Endothelial cell (in vitro differentiated cells): ENCODE measurements around the gene GATA5. TPM values are rescaled to one million over a fixed set of nuclear protein-coding genes. Genes with fewer than 3 reads are reported as not detected.

ENCODE experiments used
- DNase-seq: peaks from one replicate; pipeline ENCODE4 v3.0.0; 2021; ENCODE audit warnings: low spot score
- H3K27ac Mint-ChIP-seq: one replicate; pipeline ENCODE4 v1.8.0; 2021; ENCODE audit warnings: mixed read lengths, inconsistent platforms; ENCODE audit not compliant: unreplicated experiment
- H3K27me3 Mint-ChIP-seq: one replicate; pipeline ENCODE4 v1.8.0; 2021; ENCODE audit warnings: mild to moderate bottlenecking, moderate library complexity, mixed read lengths, inconsistent platforms; ENCODE audit not compliant: unreplicated experiment
- H3K36me3 Mint-ChIP-seq: one replicate; pipeline ENCODE4 v1.8.0; 2021; ENCODE audit warnings: mild to moderate bottlenecking, low read depth, mixed read lengths, inconsistent platforms; ENCODE audit not compliant: unreplicated experiment
- H3K4me1 Mint-ChIP-seq: one replicate; pipeline ENCODE4 v1.8.0; 2021; ENCODE audit warnings: mild to moderate bottlenecking, mixed read lengths, inconsistent platforms; ENCODE audit not compliant: unreplicated experiment
- H3K4me3 Mint-ChIP-seq: one replicate; pipeline ENCODE4 v1.8.0; 2021; ENCODE audit warnings: mild to moderate bottlenecking, mixed read lengths, inconsistent platforms; ENCODE audit not compliant: unreplicated experiment
- H3K9me3 Mint-ChIP-seq: one replicate; pipeline ENCODE4 v1.8.0; 2021; ENCODE audit warnings: mixed read lengths, inconsistent platforms; ENCODE audit not compliant: unreplicated experiment
- total RNA-seq: library from RNA; stranded (reverse); fragmentation: NEBNext Ultra II Directional; extraction: Animal tissue kit (Norgen Biotek cat#: 25700); gene quantifications from one replicate; pipeline ENCODE4 v1.2.1, GENCODE V29; 2021; ENCODE audit not compliant: unreplicated experiment
- TF ChIP-seq, protein P1 (sequence below): fragments of 200-600 bp; sonication (generic); IDR thresholded peaks from one replicate; pipeline ENCODE4 v1.5.0; 2021; ENCODE audit warnings: antibody characterized with exemption; ENCODE audit not compliant: unreplicated experiment

GATA5 gene
- total RNA-seq, 1 donor from 2014 or later = not detected

DNA sequence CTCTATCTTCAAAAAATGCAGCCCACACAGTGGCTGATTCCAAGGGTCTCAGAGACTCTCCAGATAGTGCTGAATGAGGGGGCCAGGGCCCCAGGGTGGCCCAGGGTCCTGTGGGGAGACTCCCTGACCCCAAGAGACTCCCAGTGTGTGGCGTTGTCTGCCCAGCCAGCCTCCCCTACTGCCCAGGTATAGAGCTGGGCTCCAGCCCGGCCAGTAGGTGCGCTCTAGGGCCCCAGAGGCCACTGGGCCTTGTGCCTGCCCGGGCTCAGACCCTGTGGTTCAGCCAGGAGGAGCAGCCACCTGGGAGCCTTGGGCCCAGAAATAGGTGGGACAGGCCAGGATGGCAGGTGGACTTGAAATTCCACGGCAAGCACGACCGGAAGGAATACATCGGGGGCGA, 30.3 kb upstream of the GATA5 start:
- no peak for DNase-seq
- peaks cover 5% of the 10 kb centered on the region for H3K36me3 Mint-ChIP-seq

DNA sequence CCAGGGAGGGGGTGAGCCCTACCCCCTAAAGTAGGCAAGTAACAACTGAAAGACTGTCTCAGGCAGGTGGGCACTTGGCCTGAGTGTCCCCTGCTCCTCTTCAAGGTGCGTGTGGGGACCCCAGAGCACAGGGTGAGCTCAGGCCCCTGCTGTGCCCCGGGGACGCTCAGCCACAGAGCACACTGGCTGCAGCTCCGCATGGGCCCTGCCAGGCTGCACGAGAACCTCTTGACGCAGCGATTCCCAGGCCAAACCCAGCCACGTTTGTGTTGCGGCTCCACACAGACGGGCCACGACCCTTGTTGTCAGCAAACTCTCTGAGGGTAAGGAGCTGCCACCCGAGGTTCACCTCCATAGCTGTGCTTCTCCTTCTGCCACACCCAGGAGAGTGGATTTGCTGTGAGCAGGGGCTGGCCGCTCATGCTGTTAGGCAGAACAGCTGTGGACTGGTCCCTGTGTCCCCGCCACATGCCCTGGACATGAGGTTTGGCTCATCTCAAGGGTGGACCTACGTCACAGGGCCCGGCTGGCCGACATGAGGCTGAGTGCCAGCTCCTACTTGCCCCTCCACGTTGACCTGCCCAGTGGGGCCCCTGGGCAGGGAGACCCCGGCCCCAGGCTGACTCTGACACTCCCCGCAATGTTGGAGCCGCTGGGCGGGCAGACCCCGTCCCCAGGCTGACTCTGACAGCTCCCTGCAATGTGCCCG, 29.7 kb upstream of the GATA5 start:
- Mint-ChIP-seq H3K27ac (no peak overlapping the region), H3K4me3 (no peak overlapping the region), H3K4me1 (peaks cover 5% of the 10 kb centered on the region), H3K27me3 (peaks cover 11% of the 10 kb centered on the region), H3K36me3 (peaks cover 7% of the 10 kb centered on the region), H3K9me3 (no peaks in the 10 kb centered on the region)
- TF ChIP-seq, protein P1, sequence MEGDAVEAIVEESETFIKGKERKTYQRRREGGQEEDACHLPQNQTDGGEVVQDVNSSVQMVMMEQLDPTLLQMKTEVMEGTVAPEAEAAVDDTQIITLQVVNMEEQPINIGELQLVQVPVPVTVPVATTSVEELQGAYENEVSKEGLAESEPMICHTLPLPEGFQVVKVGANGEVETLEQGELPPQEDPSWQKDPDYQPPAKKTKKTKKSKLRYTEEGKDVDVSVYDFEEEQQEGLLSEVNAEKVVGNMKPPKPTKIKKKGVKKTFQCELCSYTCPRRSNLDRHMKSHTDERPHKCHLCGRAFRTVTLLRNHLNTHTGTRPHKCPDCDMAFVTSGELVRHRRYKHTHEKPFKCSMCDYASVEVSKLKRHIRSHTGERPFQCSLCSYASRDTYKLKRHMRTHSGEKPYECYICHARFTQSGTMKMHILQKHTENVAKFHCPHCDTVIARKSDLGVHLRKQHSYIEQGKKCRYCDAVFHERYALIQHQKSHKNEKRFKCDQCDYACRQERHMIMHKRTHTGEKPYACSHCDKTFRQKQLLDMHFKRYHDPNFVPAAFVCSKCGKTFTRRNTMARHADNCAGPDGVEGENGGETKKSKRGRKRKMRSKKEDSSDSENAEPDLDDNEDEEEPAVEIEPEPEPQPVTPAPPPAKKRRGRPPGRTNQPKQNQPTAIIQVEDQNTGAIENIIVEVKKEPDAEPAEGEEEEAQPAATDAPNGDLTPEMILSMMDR = no peak
- DNase-seq = no peak

More for the DNA sequence above, 30.3 kb upstream of the GATA5 start:
- H3K27ac Mint-ChIP-seq = no peak overlapping the region
- peaks cover under 1% of the 10 kb centered on the region for H3K4me1 Mint-ChIP-seq
- no peak overlapping the region for H3K4me3 Mint-ChIP-seq
- TF ChIP-seq, protein P1 = no peak
- H3K9me3 Mint-ChIP-seq = no peaks in the 10 kb centered on the region
- H3K27me3 Mint-ChIP-seq = peaks cover 6% of the 10 kb centered on the region

DNA sequence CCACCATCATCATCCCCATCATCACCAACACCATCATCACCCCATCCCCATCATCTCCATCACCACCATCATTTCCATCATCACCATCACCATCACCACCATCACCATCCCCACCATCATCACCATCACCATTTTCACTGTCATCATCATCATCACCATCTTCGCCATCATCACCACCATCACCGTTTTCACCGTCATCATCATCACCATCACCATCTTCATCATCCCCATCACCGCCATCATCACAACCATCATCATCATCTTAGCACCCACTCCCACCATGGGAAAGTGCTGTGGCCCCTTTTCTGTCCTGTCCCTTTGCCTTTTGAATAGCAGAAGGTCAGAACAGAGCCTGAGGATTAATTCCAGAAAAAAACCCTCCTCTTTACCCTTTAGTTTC, 28.5 kb upstream of the GATA5 start:
- TF ChIP-seq, protein P1 = no peak
- Mint-ChIP-seq H3K36me3 (peaks cover 9% of the 10 kb centered on the region), H3K4me3 (peak overlapping the region; percentile 6), H3K27ac (no peak overlapping the region), H3K4me1 (peaks cover 7% of the 10 kb centered on the region), H3K9me3 (no peaks in the 10 kb centered on the region), H3K27me3 (peaks cover 13% of the 10 kb centered on the region)
- no peak for DNase-seq

- Mint-ChIP-seq H3K4me1 (peaks cover 7% of the 10 kb centered on the region), H3K4me3 (no peak overlapping the region), H3K27me3 (peaks cover 13% of the 10 kb centered on the region), H3K9me3 (no peaks in the 10 kb centered on the region), H3K36me3 (peaks cover 9% of the 10 kb centered on the region), H3K27ac (no peak overlapping the region)
- TF ChIP-seq, protein P1 = no peak
- DNase-seq = no peak
These were observed 27.8 kb upstream of the GATA5 start for GRCh38 chr20:62503401-62504178.
